NCI-H146 treated with DMSO at 0.1 percent for 48 hours (cell line): ENCODE results near the gene TAS2R38.
"Not testable (repeated sequence)": the region's sequence is repeated elsewhere in the genome, so short reads cannot be mapped to it uniquely, and the experiment has no call there.

Experiments used
- DNase-seq: peaks from one replicate; lab custom pipeline; 2025; ENCODE audit not compliant: unreplicated experiment; lab: John Stamatoyannopoulos, UW

TAS2R38 gene

GRCh38 chr7:141973673-141974072 is at the start of gene TAS2R38:
Gene TAS2R38 (minus strand): TSS chr7:141973773. CDS start chr7:141973689, 84 bp downstream.
- DNase-seq, result no peak

DNA sequence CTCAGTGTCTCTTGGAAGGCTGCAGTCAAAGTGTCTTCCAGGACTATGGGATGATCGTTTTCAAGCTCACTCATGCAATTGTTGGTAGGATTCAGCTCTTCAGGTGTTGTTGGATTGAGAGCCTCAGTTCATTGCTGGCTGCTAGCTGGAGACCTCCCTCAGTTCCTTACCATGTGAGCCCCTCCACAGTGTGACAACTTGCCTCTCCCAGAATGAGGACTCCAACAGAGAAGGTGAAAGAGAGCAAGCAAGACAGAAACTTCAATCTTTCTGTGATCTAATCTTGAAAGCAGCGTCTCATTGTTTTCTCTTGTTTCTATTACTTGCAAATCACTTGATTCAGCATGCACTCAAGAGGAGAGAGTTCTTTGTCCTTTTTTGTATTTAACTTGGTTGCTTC is 44.6 kb upstream of the TAS2R38 start:
- DNase-seq, result no peak

DNA sequence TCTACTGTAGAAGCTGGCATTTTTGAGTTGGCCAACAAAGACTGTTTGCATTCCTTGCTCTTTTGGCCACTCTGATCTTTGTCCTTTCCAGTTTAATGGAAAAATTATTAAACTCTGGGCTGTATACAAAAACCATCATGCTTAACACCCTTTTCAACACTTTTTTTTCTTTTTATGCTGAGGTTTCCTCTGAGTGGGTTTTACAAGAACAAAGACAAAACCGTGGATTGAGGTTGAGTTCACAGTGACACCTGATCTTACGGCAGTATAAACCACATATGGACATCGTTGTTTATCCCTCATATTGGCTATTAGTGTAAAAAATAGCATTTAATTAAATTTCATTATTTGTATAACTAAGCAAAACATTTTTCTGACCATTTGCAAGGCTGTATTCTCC is 43.9 kb upstream of the TAS2R38 start:
- no peak for DNase-seq

GRCh38 chr7:142012825-142013511 is 39.4 kb upstream of the TAS2R38 start:
- no peak for DNase-seq

GRCh38 chr7:142010952-142011548 is 37.5 kb upstream of the TAS2R38 start:
- no peak for DNase-seq

GRCh38 chr7:142009187-142009586 is 35.6 kb upstream of the TAS2R38 start:
- DNase-seq, result no peak

GRCh38 chr7:142006577-142006976 is 33.0 kb upstream of the TAS2R38 start:
- no peak for DNase-seq

DNA sequence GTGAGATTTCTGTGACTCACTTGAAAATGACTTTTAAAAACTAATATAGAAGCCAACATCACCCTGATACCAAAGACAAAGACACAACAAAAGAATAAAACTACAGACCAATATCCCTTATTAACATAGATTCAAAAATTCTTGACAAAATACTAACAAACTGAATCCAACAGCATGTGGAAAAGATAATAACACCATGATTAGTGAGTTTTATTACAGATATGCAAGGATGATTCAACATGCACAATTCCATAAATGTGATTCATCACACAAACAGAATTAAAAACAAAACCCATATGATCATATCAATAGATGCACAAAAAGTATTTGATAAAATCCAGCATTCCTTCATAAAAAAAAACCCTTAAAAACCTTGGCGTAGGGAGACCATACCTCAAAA is 28.6 kb upstream of the TAS2R38 start:
- no peak for DNase-seq

GRCh38 chr7:142001163-142001874 is 27.7 kb upstream of the TAS2R38 start:
- DNase-seq, result no peak

- DNase-seq, result no peak
Measured at GRCh38 chr7:142000244-142000643, 26.7 kb upstream of the TAS2R38 start.

DNA sequence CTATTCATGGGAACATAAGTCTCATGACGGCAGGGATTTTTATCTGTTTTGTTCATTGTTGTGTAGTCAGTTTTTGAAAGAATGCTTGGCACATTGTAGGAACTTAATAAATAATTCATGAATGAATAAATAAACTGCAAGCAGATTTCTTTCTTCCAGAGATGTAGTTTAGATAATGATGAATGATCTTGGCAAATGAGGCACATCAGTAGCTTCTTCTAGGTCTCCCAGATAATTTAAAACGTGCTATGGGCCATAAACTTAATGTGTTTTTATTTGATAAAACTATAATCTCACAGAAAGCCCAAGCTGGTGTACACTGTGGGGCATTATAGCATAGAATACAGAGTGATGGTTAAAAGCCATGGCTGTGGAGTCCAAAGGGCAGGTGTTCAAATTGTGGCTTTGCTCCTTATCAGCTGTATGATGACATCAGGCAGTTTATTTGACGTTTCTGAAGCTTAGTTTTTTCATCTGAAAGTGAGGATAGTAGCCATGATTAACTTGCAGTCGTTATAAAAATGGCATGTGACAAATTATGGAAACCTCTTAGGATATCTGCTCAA is 25.6 kb upstream of the TAS2R38 start:
- no peak for DNase-seq

DNA sequence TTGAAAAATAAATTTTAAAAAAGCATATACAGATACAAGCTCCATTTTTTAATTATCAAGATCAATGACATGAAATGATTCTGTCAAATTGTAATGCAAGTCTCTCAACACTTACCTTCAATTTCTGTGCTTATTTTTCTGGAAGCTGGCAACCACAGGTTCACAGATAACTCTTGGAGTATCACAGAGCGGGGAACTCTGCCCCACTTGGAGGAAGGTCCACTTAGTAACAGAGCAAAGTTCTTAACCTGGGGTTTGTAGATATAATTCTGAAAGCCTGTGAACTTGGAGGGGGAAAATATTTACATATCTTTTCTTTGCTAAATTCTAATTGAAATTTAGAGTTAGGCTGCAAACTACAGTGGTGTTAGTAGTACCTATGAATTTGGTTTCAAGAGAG is 19.8 kb upstream of the TAS2R38 start:
- no peak for DNase-seq

- DNase-seq, result no peak
Measured at GRCh38 chr7:141992688-141993087, 19.1 kb upstream of the TAS2R38 start.

- DNase-seq, result no peak
Measured at GRCh38 chr7:141992156-141992555, 18.6 kb upstream of the TAS2R38 start.

GRCh38 chr7:141991140-141991539 is 17.6 kb upstream of the TAS2R38 start:
- DNase-seq, result no peak

- DNase-seq, result no peak
Measured at GRCh38 chr7:141990011-141990725, 16.6 kb upstream of the TAS2R38 start.

DNA sequence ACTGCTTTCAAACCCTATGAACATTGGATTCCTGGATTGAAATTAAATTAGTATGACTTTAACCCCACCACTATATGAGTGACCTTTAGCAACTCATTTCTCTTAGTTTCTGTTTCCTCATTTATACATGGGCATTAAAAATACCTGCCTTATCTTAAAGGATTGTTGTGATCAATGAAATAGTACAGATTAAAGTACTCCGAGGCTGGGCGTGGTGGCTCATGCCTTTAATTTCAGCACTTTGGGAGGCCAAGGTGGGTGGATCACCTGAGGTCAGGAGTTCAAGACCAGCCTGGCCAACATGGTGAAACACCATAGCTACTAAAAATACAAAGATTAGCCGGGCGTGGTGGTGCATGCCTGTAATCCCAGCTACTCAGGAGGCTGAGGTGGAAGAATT is 14.2 kb upstream of the TAS2R38 start:
- DNase-seq, result not testable (repeated sequence)

DNA sequence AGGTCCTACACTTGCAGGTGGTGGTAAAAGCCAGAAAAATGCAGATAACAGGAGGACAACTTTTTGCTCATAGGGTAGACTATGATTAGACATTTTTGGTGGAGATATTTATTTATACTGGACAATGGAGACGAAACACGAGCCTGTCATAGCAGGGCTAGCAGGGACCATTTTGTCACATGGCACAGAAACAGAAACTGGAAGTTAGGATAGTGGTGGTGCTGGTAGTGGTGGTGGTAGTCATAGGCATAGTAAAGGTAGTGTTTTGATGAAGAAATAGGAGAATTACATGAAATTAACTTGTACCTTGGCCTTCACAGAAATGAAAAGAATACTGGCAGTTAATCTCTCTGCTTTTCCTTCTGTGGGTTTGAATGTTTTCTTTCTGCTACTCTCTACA is 13.3 kb upstream of the TAS2R38 start:
- no peak for DNase-seq

DNA sequence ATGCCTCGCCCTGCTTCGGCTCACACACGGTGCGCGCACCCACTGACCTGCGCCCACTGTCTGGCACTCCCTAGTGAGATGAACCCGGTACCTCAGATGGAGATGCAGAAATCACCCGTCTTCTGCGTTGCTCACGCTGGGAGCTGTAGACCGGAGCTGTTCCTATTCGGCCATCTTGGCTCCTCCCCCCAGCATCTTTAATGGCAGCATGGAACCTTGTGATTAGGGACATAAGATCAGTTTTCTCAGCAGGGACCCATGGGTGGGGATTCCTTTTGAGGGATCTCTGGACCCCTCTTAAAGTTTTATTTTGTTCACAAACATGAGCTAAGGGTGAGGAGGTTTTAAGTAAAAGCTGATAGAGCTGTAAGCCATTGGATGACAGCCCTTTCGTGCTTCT is 12.4 kb upstream of the TAS2R38 start:
- not testable (repeated sequence) for DNase-seq

GRCh38 chr7:141979568-141979967 is 6.0 kb upstream of the TAS2R38 start:
- no peak for DNase-seq

DNA sequence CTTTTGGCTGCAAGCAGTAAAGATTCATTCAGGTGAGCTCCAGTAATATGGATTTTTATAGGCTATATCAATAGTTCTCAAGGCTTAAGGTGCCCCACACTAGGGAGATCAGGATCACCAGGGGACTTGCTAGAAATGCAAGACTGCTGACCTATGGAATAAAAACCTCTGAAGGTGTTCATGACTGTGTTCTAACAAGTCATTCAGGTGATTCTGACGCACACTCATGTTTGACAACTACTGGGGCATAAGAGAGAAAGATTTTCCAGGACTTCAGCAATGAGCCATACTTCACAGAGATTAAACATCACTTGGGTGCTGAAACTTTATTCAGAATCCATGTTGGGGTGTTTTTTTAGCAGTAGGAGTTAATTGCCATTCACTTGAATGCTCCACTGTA is 4.8 kb upstream of the TAS2R38 start:
- no peak for DNase-seq
